GM21825 (cell line): ENCODE results near the gene DACT1.

Source experiments
- ATAC-seq: cut with Tn5 transposase; IDR thresholded peaks from one replicate; pipeline ENCODE4 v1.9.1; 2021; ENCODE audit warnings: mild to moderate bottlenecking, moderate library complexity; ENCODE audit not compliant: unreplicated experiment

DACT1 gene

DNA sequence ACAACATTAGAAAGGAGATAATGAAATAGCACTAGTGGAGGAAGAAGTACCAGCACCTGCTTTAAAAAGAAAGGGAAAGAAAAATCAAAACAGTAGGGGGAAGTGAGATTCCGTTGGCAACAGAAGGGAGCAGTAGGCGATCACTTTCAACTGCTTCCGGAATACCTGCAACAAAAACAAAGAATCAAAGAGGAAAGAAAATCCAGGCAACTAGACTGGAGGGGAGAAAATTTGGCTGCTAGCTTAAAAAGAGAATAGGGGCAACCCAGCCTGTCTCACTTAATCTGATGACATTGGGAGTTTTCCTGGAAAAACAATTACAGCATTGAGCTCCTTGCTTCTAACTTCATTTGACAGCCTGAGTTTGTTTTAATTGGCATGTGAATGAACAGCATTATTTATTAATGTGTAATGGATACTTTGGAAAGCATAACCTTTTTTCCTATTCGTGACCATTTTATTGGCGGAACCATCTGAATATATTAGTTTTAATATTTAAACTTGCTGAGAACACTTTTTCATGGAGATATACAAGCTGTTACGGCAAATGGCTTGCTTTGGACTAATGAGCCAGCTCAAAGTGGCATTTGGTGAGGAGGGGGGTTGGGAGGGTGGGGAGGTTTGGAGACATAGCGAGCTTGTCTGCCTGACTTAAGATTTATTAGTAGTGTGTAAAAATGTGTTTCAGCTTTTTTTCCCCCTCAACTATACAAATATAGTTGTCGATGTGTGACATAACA lies 2.5 kb upstream of the DACT1 start:
- no peak for ATAC-seq

DNA sequence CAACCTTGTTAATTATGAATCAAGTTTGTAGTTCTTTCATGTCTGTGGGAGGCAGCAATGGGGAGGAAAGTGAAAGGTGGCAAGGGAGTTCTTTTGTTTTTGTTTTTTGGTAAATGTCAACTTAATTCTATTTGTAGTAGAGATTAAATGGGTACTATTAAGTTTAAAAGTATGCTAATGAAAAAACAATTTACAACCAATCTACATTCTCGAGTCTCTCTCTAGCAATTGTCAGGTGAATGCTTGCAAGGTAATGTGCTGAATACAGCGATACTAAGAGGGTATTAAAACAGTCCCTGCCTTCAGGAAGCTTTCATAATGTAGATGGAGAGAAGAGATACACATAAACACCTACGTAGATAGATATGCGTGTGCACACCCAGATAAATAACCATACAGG lies 1.6 kb upstream of the DACT1 start:
- no peak for ATAC-seq

DNA sequence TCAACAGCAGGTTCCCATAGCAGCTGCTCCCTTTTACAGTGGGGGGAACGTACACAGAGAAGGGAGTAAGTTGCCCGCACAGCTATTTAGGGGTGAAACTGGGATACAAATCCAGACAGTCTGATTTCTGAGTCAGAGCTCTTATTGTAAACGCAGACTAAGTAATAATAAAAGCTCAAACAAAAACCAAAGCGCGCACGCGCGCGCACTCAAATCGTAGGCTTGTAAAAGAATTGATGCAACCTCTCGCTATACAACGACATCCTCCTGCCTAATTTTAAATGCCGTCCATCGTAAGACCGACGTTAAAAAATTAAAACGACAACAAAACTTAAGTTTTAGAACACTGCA lies 747 bp upstream of the DACT1 start:
- ATAC-seq = no peak

DNA sequence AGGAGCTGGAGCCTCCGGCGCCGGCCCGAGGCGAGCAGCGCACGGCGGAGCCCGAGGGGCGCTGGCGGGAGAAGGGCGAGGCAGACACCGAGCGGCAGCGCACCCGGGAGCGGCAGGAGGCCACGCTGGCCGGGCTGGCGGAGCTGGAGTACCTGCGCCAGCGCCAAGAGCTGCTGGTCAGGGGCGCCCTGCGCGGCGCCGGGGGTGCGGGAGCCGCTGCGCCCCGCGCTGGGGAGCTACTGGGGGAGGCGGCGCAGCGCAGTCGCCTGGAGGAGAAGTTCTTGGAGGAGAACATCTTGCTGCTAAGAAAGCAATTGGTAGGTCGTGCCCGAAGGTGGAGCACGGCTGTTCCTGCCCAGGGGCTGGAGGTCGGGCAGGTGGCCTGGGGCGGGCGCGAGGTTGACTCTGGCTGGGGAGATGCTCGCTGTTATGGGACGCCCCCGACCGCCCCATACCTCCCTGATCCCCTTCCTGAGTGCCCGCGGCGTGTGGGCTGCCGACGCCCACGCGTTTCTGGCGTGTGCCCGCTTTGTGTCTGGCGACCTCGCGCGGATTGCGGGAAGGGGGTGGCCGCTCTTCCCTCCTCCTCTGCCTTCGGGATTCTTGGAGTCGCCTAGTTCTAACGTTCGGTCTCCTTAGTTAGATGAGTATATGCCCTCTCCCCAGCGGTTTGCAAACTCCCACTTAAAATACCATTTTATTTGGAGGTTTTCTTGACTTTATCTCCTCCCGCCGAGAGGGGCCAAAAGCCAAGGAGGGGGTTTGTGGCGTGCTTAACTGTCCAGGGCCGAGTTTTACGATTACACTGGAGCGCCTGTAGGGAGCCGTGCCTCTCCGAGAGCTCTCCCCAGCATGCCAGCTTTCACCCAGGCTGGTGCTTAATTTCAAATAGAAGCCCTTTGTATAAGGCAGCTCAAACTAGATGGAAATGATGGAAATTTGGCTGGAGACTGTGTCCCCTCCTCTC lies 752 bp downstream of the DACT1 start:
- peak; percentile 19 for ATAC-seq

DNA sequence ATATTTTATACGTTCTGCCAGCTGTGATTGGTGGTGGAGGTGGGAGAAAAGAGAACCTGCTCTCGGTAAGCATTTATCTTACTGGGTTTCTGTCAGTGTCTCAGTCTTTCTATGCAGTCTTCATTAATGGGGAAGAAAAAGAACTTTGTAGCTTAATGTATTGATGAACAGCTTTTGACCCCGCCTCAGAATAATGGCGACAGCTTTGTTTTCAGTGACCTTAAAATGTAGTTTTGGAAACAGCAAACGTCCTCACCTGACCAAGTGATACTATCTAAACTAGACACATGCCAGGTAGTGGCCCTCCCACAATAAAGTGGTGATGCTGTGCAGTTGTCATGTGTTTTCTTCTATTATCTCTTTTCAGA lies 1.4 kb downstream of the DACT1 start:
- ATAC-seq = no peak

DNA sequence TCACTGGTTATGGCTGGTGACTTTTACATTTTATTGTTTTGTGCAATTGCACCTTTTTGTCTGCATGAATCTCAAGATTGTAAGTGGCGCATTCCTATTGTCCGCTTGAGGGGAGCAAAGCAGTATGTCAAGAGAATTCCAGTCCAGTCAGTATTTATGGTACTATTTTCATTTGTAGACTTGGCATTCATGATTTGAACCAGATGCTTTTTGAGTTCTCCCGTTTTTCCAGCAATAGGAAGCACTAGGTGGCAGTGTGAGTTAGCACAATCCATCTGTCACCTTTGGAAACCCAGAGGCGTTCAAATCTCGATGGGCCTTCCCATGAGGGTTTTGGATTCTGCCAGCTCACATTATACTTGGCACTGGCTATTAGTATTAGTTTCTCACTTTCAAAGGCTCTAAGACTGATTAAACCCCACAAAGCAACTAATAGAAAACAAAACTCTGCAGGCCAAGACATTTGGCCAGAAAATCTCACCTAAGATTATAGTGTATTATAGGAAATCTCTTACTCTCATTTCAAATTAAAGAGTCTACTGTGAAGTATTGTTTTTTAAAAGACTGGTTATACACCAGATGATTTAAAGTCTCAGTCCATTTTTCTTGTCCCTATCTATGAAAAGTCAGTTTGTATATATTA lies 2.2 kb downstream of the DACT1 start:
- ATAC-seq = no peak

DNA sequence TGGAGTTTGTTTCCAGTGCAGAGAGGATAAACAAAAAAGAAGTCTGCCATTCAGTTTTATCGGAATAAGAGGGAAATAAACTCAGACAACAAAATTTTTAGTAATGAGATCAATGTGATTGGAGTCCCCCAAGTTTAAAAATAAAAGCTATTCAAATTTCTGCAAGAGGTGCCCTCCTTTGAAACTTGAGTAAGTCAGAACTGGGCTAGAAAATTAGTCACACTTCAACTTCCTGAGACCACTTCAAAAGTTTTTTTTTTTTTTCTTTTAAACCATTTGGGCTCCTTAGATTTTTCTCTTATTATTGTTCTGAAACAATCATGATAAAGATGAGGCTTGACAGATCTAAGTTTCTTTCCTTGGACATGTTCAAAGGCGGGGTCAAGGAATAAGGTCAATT lies 3.2 kb downstream of the DACT1 start:
- no peak for ATAC-seq

DNA sequence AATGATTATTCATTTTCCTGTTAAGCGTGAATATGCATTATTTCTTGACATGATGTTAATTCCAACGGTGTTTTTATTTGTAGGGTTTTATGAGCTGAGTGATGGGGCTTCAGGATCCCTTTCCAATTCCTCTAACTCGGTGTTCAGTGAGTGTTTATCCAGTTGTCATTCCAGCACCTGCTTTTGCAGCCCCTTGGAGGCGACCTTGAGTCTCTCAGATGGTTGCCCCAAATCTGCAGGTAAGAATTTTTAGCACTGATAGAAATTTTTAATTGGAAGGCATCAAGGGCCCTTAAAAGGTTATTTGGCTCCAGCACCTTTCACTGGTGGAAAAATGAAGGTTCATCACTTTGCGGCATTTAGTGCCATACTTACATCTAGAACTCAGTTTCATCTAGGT lies 3.7 kb downstream of the DACT1 start:
- ATAC-seq = no peak

DNA sequence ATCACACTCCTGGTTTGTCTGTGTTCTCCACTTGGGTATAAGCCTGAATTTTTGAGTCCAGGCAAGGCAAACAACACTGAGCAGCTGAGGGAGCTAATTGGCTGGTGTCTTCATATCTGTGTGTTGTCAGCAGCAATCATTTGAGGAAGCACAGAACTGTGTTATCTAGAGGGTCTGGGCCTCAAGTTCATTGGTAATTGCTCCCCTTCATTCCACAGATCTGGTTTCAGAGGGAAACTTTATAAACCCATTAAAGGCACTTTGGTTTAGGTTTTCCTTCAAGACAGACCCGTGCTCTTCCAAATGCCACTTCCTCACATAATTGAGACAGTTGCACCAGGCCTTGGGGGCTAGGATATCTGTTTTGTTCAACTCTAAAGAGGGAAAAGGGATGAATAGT lies 5.6 kb downstream of the DACT1 start:
- no peak for ATAC-seq

DNA sequence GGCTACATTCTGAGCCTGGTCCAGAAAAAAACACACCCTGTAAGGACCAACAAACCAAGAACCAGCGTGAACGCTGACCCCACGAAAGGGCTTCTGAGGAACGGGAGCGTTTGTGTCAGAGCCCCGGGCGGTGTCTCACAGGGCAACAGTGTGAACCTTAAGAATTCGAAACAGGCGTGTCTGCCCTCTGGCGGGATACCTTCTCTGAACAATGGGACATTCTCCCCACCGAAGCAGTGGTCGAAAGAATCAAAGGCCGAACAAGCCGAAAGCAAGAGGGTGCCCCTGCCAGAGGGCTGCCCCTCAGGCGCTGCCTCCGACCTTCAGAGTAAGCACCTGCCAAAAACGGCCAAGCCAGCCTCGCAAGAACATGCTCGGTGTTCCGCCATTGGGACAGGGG lies 7.9 kb downstream of the DACT1 start:
- ATAC-seq = no peak

DNA sequence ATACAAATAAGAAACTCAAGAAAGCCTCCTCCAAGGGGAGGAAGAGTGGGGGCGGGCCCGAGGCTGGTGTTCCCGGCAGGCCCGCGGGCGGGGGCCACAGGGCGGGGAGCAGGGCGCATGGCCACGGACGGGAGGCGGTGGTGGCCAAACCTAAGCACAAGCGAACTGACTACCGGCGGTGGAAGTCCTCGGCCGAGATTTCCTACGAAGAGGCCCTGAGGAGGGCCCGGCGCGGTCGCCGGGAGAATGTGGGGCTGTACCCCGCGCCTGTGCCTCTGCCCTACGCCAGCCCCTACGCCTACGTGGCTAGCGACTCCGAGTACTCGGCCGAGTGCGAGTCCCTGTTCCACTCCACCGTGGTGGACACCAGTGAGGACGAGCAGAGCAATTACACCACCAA lies 8.7 kb downstream of the DACT1 start:
- ATAC-seq = no peak

DNA sequence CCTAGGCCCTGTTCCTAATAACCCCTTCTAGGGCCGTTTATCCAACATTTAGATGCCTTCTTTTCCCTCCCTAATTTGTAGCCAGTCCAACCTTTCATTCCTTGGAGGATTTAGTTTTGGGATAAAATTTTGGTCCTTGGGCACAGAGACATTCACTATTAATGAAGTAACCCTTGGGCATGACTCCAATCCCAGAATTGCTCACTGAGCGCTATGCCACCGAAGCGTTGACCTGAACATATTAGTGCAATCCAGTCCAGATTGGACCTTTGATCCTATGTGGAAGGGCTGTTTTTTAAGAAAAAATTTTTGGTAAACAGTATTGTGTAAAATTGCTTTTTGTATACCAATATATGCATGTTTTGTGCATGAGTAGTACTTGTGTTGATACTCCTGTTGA lies 10.0 kb downstream of the DACT1 start:
- no peak for ATAC-seq

DNA sequence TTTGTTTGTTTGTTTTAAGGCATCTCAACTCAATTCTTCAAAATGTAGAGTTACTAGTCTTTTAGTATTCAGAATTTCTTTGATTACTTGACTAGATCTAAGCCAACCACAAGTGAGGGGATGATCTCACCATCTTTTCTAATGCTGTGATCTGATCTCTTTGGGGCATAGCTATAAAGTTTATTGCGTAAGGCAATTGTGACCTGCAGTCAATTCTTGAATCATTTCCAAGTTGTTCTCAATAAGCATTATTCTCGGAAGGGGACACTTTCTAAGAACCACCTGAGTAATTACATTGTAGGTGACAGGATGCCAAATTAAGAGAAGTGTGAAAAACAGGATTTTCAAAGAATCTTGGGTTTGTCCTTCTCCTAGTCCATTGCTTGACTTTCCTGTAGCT lies 13.1 kb downstream of the DACT1 start:
- no peak for ATAC-seq

DNA sequence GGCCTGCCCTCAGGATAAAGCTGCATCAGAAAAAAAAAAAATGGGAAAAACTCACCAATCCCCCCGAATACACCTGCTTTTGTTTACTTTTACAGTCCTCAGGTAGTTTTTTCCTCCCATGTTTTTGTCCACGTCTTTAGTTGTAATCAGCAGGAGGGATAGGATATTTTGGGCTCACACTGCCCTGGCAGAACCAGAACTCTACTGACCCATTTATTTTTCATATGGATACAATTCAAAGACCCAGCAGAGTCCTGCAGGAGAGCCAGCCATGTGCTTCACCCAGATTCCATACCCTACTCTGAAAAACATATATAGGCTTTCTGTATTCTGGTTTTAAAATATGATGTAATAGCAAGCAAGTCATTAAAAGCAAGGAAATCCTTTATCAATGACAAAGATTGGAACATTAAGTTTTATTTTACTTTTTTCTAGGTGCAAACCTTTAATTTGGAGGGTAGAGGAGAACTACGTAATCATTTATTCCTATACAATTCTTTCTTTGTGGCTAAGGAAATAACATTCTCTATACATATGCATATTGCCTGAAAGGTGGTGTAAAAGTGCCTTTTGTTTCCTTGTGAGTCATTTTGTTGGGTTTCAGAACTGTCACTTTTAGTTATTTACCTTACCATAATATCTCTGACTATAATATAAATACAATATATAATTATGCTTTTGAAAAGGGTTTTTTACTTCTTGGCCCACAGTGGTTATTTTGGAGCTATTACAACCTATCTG lies 19.1 kb downstream of the DACT1 start:
- ATAC-seq = no peak

DNA sequence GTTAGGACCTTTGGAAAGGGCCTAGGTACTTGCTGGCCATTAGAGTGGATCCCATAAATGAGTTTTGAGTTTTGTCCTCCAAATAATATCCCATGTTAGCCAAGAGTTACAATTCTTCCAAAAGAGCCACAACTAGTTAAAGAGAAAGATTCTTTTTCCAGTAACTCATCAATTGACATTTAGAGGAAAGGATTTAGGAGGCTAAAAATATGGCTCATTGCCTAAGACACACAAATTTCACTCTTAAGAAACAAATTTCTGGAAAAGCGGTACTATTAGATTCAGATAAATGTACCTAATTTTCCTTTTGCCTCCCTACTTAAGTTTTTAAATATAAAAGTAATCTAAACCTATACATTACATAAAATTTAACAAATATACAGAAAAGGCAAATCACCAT lies 21.3 kb downstream of the DACT1 start:
- no peak for ATAC-seq

DNA sequence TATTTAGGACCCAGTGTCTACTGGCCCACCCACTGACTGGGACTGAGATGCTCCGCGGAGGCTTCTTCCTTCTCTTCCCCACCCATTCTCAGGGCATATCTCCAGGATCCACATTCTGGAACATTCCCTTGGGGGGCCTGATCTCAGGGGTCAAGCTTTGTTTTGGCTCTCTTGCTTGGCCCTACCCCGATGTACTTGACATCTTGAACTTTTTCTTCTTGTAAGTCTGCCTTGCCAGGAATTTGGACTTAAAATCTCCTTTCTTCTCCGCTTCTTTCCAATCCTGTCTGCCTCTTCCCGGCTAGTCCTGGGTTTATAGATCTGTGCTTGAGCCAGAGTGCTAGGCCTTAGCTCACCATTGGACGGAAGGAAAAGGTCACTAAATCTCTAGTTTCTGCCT lies 22.1 kb downstream of the DACT1 start:
- ATAC-seq = no peak

DNA sequence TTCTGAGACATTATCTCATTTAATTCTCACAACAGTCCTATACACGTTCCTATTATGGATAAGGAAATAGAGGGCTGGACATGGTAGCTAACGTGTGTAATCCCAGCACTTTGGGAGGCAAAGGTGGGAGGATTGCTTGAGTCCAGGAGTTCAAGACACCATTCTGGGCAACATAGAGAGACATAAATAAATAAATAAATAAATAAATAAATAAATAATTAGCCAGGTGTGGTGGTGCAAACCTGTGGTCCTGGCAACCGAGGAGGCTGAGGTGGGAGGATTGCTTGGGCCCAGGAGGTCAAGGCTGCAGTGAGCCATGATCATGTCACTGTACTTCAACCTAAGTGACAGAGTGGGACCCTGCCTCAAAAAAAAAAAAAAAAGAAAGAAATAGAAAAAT lies 22.6 kb downstream of the DACT1 start:
- no peak for ATAC-seq

DNA sequence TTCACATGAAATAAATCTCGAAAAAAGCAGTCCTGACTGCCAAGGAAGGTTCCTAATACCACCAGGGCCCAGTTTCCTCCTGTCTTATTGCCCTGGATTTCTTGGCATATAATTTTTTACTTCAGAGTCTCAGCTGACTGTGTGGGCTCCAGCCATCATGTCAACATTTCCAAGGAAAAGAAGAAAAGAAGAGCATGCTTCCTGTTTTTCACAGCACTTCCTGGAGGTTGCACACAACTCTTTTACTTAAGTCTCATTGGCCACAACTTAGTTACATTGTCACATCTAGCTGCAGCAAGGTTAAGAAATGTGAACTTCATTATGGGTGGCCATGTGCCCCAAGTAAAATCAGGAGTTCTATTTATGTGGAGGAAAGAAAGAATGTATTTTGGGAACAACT lies 24.3 kb downstream of the DACT1 start:
- no peak for ATAC-seq

DNA sequence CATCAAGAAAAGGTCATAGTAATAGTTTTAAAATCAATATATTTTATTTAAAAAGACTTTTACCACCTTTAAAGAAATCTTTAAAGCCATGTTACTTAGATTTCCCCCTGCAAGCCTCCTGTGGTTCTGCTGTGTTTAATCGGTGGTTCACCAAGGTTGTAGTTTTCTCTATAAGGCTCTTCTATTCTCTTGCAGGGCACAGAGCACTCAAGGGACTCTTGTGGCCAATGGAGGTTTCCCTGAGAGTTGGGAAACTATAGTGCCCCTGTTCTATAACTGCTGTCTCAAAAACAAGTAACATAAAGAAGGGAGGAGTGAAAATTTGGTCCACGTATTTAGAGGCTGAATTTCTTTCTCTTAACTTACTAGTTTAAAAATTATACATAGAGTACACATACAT lies 25.0 kb downstream of the DACT1 start:
- no peak for ATAC-seq

DNA sequence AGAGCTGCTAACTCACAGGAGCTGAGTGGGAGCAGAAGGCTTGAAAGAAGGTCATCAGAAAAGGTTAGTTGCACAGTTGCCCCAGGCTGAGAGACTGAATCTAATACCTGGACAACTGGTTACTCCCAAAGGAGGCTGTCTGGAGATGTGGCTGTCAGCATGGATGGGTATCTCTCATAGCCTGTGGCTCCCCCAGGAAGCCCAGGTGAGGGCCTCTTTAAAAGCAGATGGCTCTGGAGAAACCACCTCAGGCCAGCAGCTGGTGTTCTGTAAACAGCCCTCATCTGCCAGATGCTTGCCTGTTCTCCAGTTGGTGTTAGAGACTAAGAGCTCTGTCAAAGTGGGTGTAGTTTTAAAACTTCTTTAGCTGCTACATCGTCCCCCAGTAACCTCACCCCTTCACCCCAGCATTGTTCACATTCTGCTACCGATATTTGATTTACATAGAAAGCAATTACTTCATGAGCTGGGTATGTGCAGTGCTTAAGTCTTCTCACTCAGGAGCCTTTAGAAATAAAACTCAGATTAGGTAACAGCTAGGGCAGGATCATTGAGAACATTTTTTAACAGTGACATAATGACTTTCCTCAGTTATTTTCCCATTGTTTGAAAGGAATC lies 25.8 kb downstream of the DACT1 start:
- ATAC-seq = no peak
